ENCODE data around the gene CDON.

Gene CDON

DNA sequence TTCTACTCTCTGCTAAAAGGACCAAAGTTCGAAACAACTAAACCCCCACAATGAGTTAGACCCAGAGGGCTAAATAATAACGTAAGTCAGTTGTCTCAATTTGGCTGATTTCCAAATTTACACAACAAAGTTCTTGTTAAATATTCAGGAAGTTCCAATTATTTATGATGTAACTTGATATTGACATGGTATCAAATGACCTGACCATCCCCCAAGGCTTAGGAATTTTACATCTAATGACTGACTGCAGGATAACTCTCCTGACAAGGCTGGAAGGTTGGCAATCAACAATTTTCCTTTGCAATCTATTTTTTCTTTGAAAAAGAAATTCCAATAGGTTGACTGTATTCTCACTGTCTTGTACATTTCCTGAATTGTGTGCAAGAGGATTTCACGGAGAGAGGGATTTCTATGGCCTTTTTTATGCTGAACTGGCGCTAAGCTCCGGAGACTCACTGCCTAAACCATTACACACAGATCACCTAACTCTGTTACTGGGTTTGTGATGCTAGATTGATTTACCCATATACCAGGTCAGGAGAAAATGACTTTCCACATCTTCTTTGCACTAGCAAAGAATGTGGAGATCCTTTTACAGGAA is 9.6 kb upstream of the CDON start:
- TF ChIP-seq, protein P1, sequence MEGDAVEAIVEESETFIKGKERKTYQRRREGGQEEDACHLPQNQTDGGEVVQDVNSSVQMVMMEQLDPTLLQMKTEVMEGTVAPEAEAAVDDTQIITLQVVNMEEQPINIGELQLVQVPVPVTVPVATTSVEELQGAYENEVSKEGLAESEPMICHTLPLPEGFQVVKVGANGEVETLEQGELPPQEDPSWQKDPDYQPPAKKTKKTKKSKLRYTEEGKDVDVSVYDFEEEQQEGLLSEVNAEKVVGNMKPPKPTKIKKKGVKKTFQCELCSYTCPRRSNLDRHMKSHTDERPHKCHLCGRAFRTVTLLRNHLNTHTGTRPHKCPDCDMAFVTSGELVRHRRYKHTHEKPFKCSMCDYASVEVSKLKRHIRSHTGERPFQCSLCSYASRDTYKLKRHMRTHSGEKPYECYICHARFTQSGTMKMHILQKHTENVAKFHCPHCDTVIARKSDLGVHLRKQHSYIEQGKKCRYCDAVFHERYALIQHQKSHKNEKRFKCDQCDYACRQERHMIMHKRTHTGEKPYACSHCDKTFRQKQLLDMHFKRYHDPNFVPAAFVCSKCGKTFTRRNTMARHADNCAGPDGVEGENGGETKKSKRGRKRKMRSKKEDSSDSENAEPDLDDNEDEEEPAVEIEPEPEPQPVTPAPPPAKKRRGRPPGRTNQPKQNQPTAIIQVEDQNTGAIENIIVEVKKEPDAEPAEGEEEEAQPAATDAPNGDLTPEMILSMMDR (conservative IDR thresholded peaks at IDR 0.05): no peak
- H3K27ac ChIP-seq: peak overlapping the region; percentile 94

DNA sequence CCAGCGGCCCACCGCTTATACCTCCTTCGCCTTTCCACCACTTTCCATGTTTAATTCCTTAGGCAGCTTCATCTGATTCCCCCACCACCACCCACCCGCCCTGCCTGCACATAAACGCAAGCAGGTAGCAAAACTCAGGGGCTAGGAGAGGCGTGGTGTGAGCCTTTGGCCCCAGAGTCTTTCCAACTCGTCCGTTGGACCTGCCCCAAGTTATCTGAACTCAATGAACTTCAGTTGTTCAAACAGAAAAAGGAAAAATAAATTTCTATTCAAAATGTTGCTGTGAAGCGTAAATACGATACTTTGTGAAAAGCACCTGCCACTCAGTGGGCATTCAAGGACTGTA is 814 bp upstream of the CDON start:
- peak overlapping the region; percentile 98 for H3K27ac ChIP-seq
- TF ChIP-seq, protein P1 (conservative IDR thresholded peaks at IDR 0.05): no peak

DNA sequence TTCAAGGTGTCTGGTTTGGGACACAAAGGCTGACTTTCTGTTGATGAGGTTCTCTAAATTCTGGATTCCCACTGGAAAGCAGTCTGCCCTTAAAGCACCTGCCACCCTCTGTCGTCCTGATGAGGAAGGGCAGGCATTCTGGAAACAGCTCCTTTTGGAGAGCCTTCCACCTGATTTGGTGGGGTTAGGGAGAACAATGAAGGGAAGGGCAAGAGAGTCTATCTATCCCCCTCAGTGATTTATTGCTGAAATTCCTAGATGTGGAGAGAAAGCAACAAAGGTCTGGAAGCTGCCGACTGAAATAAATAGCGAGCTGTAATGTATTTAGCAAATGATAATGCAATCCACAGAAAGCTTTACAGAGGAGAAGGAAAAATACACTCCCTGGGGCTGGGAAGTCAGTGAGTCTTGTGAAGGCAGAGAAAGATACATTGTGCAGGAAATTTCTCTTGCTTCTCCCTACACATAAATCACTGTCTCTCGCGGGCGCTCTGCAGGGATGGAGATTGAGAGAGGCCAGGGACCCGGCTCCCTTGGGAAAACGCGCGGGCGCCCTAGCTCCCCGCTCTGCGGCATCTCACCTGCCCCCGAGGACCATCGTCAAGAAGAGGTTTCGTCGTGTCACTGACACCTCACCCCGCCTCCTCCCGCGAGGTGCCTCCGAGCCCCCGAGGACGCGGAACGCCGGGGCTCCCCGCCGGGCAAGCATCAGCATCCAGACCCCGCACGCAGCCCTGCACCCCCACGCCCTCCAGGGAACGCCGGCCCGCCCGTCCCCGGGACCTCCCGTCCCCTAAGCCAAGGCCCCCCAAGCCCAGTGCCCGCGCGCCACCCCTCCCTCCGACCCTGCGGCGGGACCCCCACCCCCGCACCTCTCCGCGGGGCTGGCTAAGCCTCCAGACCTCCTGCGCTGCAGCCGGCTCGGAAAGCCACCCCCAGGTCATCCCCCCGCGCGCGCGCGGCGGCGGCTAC is 673 bp downstream of the CDON start:
- TF ChIP-seq, protein P1 (conservative IDR thresholded peaks at IDR 0.05): peak; percentile 90
- H3K27ac ChIP-seq: peak overlapping the region; percentile 98

DNA sequence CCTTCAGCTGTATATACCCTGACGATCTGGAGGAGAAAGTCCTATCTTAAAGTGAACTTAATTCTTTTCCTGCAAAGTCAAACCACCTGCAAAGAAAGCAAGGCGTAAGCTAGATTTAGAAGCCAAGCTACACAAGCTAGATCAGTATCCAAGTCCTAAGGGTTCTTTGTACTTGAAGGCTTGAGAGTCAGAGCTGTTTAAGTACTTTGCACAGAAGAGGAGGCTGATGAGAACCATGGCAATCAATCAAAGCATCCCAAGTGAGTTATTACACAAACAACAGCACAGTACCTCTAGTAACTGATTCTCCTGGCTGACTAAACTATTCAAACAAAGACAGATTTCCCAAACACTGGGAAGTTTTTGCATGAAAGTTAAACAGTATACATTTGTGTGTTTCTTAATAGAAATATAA is 1.9 kb downstream of the CDON start:
- TF ChIP-seq, protein P1 (conservative IDR thresholded peaks at IDR 0.05): no peak
- peak overlapping the region; percentile 98 for H3K27ac ChIP-seq

DNA sequence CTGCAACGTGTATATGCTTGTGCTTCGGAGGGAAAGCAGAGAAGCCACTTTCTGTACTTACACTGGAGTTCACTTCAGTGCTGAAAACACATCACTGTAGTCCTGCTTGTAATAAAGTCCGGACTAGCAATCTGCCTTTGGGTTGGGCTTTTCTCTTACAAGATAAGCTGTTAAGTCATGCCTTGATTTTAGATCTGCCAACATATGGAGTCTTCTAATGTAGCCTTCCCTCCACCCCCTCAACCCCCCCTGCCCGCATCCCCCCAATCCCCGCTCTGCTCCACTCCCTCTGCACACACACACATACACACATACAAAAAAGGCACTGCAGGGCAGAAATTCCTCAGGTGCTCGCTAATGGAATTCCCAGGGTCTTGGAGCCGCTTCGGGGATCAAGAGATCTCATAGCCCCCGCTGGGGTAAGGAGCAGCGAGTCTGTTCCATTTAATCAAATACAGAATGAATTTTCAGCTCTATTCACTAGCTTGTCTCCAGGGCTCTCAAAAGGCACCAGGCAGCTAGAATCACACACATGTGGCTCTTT is 3.4 kb downstream of the CDON start:
- H3K27ac ChIP-seq: no peak overlapping the region
- TF ChIP-seq, protein P1 (conservative IDR thresholded peaks at IDR 0.05): no peak

DNA sequence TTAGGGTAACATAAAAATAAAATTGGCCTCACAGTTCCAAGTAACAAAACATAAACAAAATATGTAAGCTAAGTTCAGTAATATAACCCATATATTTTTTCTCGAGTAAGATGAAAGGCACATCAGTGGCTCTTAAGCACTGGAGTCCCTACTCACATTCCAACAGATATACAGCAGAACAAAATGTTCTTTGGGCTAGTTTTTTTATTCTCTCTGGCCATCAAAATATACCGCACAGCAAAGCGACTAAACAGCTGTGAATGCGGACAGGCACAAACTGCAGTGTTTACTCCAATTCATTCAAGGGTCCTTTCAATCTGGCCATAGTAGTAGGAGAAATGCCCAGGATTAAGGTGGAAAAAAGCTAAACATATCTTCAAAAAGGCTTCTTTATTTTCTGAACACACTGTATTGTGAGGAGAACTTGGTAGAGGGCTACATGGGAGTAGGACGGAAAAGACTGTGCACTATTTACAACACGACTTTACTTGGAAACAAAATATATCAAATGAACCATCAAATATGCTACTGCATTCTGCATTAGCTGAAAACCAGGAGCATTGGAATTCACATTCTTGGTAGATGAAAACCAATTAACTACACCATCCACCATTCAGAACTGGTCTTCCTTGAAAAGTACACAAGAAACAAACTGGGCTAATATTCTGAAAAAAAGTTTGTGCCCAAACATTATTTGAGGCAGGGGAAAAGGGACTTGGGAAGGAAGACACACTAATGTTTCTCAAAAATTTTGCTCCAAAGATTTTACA is 4.4 kb downstream of the CDON start:
- no peak overlapping the region for H3K27ac ChIP-seq
- TF ChIP-seq, protein P1 (conservative IDR thresholded peaks at IDR 0.05): no peak

DNA sequence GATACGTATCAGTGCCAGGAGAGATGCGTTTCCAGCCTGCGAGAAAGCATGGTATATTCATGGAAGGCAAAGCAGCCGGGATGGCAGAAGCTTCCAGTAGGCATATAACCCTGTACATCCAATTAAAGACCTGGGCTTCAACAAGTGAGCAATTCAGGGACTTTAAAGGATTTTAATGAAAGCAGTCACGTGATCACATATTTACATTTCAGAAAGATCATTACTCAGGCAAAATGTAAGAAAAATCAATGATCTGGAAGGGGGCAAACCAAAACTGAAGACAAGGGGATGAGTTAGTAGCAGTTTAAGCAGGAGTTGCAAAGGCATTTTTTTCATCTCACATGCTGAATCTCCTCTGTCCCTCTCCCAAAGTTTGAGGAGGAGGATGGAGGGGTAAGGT is 7.8 kb downstream of the CDON start:
- TF ChIP-seq, protein P1 (conservative IDR thresholded peaks at IDR 0.05): no peak
- peak overlapping the region; percentile 48 for H3K27ac ChIP-seq

All from VCaP (cell line).